ENCODE results near the gene SDR42E2. TPM values are rescaled to one million over a fixed set of nuclear protein-coding genes. Genes with fewer than 3 reads are reported as not detected.
A peak's percentile ranks its signal among the peaks of the same experiment; 100 is the strongest.
"Not testable (repeated sequence)": the region's sequence is repeated elsewhere in the genome, so short reads cannot be mapped to it uniquely, and the experiment has no call there.

SDR42E2 gene
- total RNA-seq, 2 donors from 2014 or later = 1.5 to 2.3 TPM

GRCh38 chr16:22139008-22139407 is 23.3 kb upstream of the SDR42E2 start:
- peak overlapping the region; percentile 37 for H3K27ac Mint-ChIP-seq
- H3K27me3 Mint-ChIP-seq = peaks cover 8% of the 10 kb centered on the region
- H3K36me3 Mint-ChIP-seq (ENCODE audit: low read depth) = no peaks in the 10 kb centered on the region

GRCh38 chr16:22139732-22140131 is 22.6 kb upstream of the SDR42E2 start:
- H3K27ac Mint-ChIP-seq = no peak overlapping the region
- peaks cover 9% of the 10 kb centered on the region for H3K4me1 Mint-ChIP-seq
- H3K36me3 Mint-ChIP-seq (ENCODE audit: low read depth) = no peaks in the 10 kb centered on the region
- H3K27me3 Mint-ChIP-seq = peaks cover 8% of the 10 kb centered on the region
- ATAC-seq = no peak
- DNase-seq = no peak
- H3K4me3 Mint-ChIP-seq = no peak overlapping the region
- H3K9me3 ChIP-seq (ENCODE audit: control insufficient read depth, low read length, poor library complexity, severe bottlenecking) = no peaks in the 10 kb centered on the region

More at GRCh38 chr16:22139008-22139407, 23.3 kb upstream of the SDR42E2 start:
- ATAC-seq = no peak
- H3K4me1 Mint-ChIP-seq = peaks cover 8% of the 10 kb centered on the region
- no peak for DNase-seq
- no peaks in the 10 kb centered on the region for H3K9me3 ChIP-seq (ENCODE audit: control insufficient read depth, low read length, poor library complexity, severe bottlenecking)
- no peak overlapping the region for H3K4me3 Mint-ChIP-seq

GRCh38 chr16:22141767-22142166 is 20.5 kb upstream of the SDR42E2 start:
- no peak for DNase-seq
- H3K4me1 Mint-ChIP-seq = peaks cover 10% of the 10 kb centered on the region
- no peaks in the 10 kb centered on the region for H3K36me3 Mint-ChIP-seq (ENCODE audit: low read depth)

GRCh38 chr16:22144520-22144919 is 17.8 kb upstream of the SDR42E2 start:
- DNase-seq (no peak), ATAC-seq (no peak)
- H3K36me3 Mint-ChIP-seq (ENCODE audit: low read depth) = no peaks in the 10 kb centered on the region
- H3K27ac Mint-ChIP-seq = peak overlapping the region; percentile 14
- H3K27me3 Mint-ChIP-seq = no peaks in the 10 kb centered on the region
- H3K9me3 ChIP-seq (ENCODE audit: control insufficient read depth, low read length, poor library complexity, severe bottlenecking) = no peaks in the 10 kb centered on the region
- H3K4me3 Mint-ChIP-seq = no peak overlapping the region
- peaks cover 10% of the 10 kb centered on the region for H3K4me1 Mint-ChIP-seq

More at GRCh38 chr16:22141767-22142166, 20.5 kb upstream of the SDR42E2 start:
- ATAC-seq = no peak
- Mint-ChIP-seq H3K4me3 (no peak overlapping the region), H3K27ac (no peak overlapping the region), H3K27me3 (no peaks in the 10 kb centered on the region)
- no peaks in the 10 kb centered on the region for H3K9me3 ChIP-seq (ENCODE audit: control insufficient read depth, low read length, poor library complexity, severe bottlenecking)

- no peaks in the 10 kb centered on the region for H3K9me3 ChIP-seq (ENCODE audit: control insufficient read depth, low read length, poor library complexity, severe bottlenecking)
- no peak overlapping the region for H3K27ac Mint-ChIP-seq
- no peak overlapping the region for H3K4me3 Mint-ChIP-seq
- no peaks in the 10 kb centered on the region for H3K36me3 Mint-ChIP-seq (ENCODE audit: low read depth)
- H3K27me3 Mint-ChIP-seq = no peaks in the 10 kb centered on the region
- peaks cover 2% of the 10 kb centered on the region for H3K4me1 Mint-ChIP-seq
- ATAC-seq (no peak), DNase-seq (no peak)
Measured at GRCh38 chr16:22147853-22148252, 14.5 kb upstream of the SDR42E2 start.

GRCh38 chr16:22151246-22151998 is 10.9 kb upstream of the SDR42E2 start:
- no peak for DNase-seq
- H3K4me3 Mint-ChIP-seq = no peak overlapping the region
- H3K9me3 ChIP-seq (ENCODE audit: control insufficient read depth, low read length, poor library complexity, severe bottlenecking) = no peaks in the 10 kb centered on the region
- H3K4me1 Mint-ChIP-seq = no peaks in the 10 kb centered on the region
- peaks cover 3% of the 10 kb centered on the region for H3K36me3 Mint-ChIP-seq (ENCODE audit: low read depth)
- no peak overlapping the region for H3K27ac Mint-ChIP-seq
- H3K27me3 Mint-ChIP-seq = peaks cover 4% of the 10 kb centered on the region
- ATAC-seq = no peak

GRCh38 chr16:22152316-22152715 is 10.0 kb upstream of the SDR42E2 start:
- Mint-ChIP-seq H3K4me1 (no peaks in the 10 kb centered on the region), H3K27ac (no peak overlapping the region), H3K4me3 (no peak overlapping the region), H3K36me3 (ENCODE audit: low read depth) (peaks cover 3% of the 10 kb centered on the region), H3K27me3 (peaks cover 5% of the 10 kb centered on the region)
- no peaks in the 10 kb centered on the region for H3K9me3 ChIP-seq (ENCODE audit: control insufficient read depth, low read length, poor library complexity, severe bottlenecking)
- ATAC-seq (no peak), DNase-seq (no peak)

GRCh38 chr16:22153078-22153477 is 9.2 kb upstream of the SDR42E2 start:
- not testable (repeated sequence) for H3K9me3 ChIP-seq (ENCODE audit: control insufficient read depth, low read length, poor library complexity, severe bottlenecking); H3K27me3 Mint-ChIP-seq; DNase-seq; H3K4me3 Mint-ChIP-seq; ATAC-seq; H3K36me3 Mint-ChIP-seq (ENCODE audit: low read depth); H3K27ac Mint-ChIP-seq; H3K4me1 Mint-ChIP-seq

GRCh38 chr16:22161401-22161800 is 905 bp upstream of the SDR42E2 start:
- Mint-ChIP-seq H3K27me3 (peaks cover 1% of the 10 kb centered on the region), H3K27ac (no peak overlapping the region)

GRCh38 chr16:22162656-22163009 is 327 bp downstream of the SDR42E2 start:
- Mint-ChIP-seq H3K36me3 (ENCODE audit: low read depth) (peaks cover 3% of the 10 kb centered on the region), H3K4me3 (no peak overlapping the region), H3K4me1 (no peaks in the 10 kb centered on the region), H3K27me3 (no peaks in the 10 kb centered on the region), H3K27ac (no peak overlapping the region)
- DNase-seq (no peak), ATAC-seq (no peak)
- no peaks in the 10 kb centered on the region for H3K9me3 ChIP-seq (ENCODE audit: control insufficient read depth, low read length, poor library complexity, severe bottlenecking)

More at GRCh38 chr16:22161401-22161800, 905 bp upstream of the SDR42E2 start:
- ATAC-seq (no peak), DNase-seq (no peak)
- Mint-ChIP-seq H3K4me1 (no peaks in the 10 kb centered on the region), H3K36me3 (ENCODE audit: low read depth) (peaks cover 3% of the 10 kb centered on the region), H3K4me3 (no peak overlapping the region)
- no peaks in the 10 kb centered on the region for H3K9me3 ChIP-seq (ENCODE audit: control insufficient read depth, low read length, poor library complexity, severe bottlenecking)

- H3K4me3 Mint-ChIP-seq = no peak overlapping the region
- H3K27me3 Mint-ChIP-seq = no peaks in the 10 kb centered on the region
- H3K9me3 ChIP-seq (ENCODE audit: control insufficient read depth, low read length, poor library complexity, severe bottlenecking) = no peaks in the 10 kb centered on the region
- no peak overlapping the region for H3K27ac Mint-ChIP-seq
- no peak for DNase-seq
- H3K4me1 Mint-ChIP-seq = no peaks in the 10 kb centered on the region
- ATAC-seq = no peak
- peaks cover 3% of the 10 kb centered on the region for H3K36me3 Mint-ChIP-seq (ENCODE audit: low read depth)
Measured at GRCh38 chr16:22163806-22164205, 1.5 kb downstream of the SDR42E2 start.

- Mint-ChIP-seq H3K36me3 (ENCODE audit: low read depth) (peaks cover 3% of the 10 kb centered on the region), H3K27me3 (no peaks in the 10 kb centered on the region), H3K4me1 (no peaks in the 10 kb centered on the region), H3K27ac (peak overlapping the region; percentile 46), H3K4me3 (no peak overlapping the region)
- ATAC-seq (no peak), DNase-seq (no peak)
- no peaks in the 10 kb centered on the region for H3K9me3 ChIP-seq (ENCODE audit: control insufficient read depth, low read length, poor library complexity, severe bottlenecking)
Measured at GRCh38 chr16:22164482-22164881, 2.2 kb downstream of the SDR42E2 start.

- no peaks in the 10 kb centered on the region for H3K9me3 ChIP-seq (ENCODE audit: control insufficient read depth, low read length, poor library complexity, severe bottlenecking)
- H3K27ac Mint-ChIP-seq = no peak overlapping the region
- ATAC-seq (no peak), DNase-seq (no peak)
- peaks cover 3% of the 10 kb centered on the region for H3K36me3 Mint-ChIP-seq (ENCODE audit: low read depth)
- no peaks in the 10 kb centered on the region for H3K4me1 Mint-ChIP-seq
- H3K27me3 Mint-ChIP-seq = no peaks in the 10 kb centered on the region
- H3K4me3 Mint-ChIP-seq = no peak overlapping the region
Measured at GRCh38 chr16:22165508-22166285, 3.4 kb downstream of the SDR42E2 start.
